ENCODE results near the gene SPATA13.

SPATA13 gene

GRCh38 chr13:24261566-24261965 lies 101.0 kb downstream of the SPATA13 start:
- no peak overlapping the region for H3K4me3 ChIP-seq (ENCODE audit: low read depth, low read length)
- no peak for TF ChIP-seq CTCF (IDR thresholded peaks at IDR 0.05; ENCODE audit: control insufficient read depth, extremely low read depth, insufficient read depth)
- no peak for DNase-seq (ENCODE audit: low read depth)

GRCh38 chr13:24263632-24264031 lies 103.1 kb downstream of the SPATA13 start:
- DNase-seq (ENCODE audit: low read depth) = no peak
- TF ChIP-seq CTCF (IDR thresholded peaks at IDR 0.05; ENCODE audit: control insufficient read depth, extremely low read depth, insufficient read depth) = no peak
- H3K4me3 ChIP-seq (ENCODE audit: low read depth, low read length) = no peak overlapping the region

GRCh38 chr13:24264976-24265375 lies 104.5 kb downstream of the SPATA13 start:
- H3K4me3 ChIP-seq (ENCODE audit: low read depth, low read length) = no peak overlapping the region
- TF ChIP-seq CTCF (IDR thresholded peaks at IDR 0.05; ENCODE audit: control insufficient read depth, extremely low read depth, insufficient read depth) = no peak
- DNase-seq (ENCODE audit: low read depth) = no peak

GRCh38 chr13:24265453-24265852 lies 104.9 kb downstream of the SPATA13 start:
- H3K4me3 ChIP-seq (ENCODE audit: low read depth, low read length) = no peak overlapping the region
- DNase-seq (ENCODE audit: low read depth) = no peak

GRCh38 chr13:24267274-24267673 lies 106.8 kb downstream of the SPATA13 start:
- H3K4me3 ChIP-seq (ENCODE audit: low read depth, low read length) = no peak overlapping the region
- TF ChIP-seq CTCF (IDR thresholded peaks at IDR 0.05; ENCODE audit: control insufficient read depth, extremely low read depth, insufficient read depth) = no peak

More at GRCh38 chr13:24265453-24265852, 104.9 kb downstream of the SPATA13 start:
- no peak for TF ChIP-seq CTCF (IDR thresholded peaks at IDR 0.05; ENCODE audit: control insufficient read depth, extremely low read depth, insufficient read depth)

GRCh38 chr13:24267801-24268200 lies 107.3 kb downstream of the SPATA13 start:
- H3K4me3 ChIP-seq (ENCODE audit: low read depth, low read length) = no peak overlapping the region

More at GRCh38 chr13:24267274-24267673, 106.8 kb downstream of the SPATA13 start:
- DNase-seq (ENCODE audit: low read depth) = no peak

More at GRCh38 chr13:24267801-24268200, 107.3 kb downstream of the SPATA13 start:
- DNase-seq (ENCODE audit: low read depth) = no peak
- no peak for TF ChIP-seq CTCF (IDR thresholded peaks at IDR 0.05; ENCODE audit: control insufficient read depth, extremely low read depth, insufficient read depth)
